ENCODE data around the gene ARHGAP31. TPM values are rescaled to one million over a fixed set of nuclear protein-coding genes. Genes with fewer than 3 reads are reported as not detected.

ARHGAP31 gene
- total and polyA plus RNA-seq, 2 of the 8 experiments (the other 6 are each of a cell fraction or from before 2014, with no cell fraction given) = 1.1 to 7.6 TPM

DNA sequence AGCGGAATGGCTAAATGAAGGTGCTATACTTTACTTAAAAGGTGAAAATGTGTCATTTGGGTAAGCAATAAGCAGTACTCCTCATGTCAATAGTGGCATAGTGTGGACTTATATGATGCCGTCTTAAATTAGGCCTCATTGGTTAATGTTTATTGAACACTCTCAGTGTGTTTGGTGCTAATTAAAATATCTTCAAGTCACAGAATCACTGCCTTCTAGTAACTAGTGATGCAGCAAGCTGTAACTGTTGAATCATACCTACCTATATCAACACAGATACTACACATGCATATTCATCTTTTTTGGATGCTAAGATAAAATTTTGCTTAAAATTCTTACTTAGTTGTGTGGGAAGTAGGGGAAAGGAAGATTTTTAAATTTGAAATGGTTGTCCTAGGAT is 30.7 kb downstream of the ARHGAP31 start:
- H3K4ac ChIP-seq (replicated peaks; ENCODE audit: insufficient read length, low read depth, low read length) = no peak overlapping the region
- TF ChIP-seq POU5F1 (IDR thresholded peaks at IDR 0.05; ENCODE audit: low read depth, low read length) (no peak), SIRT6 (IDR thresholded peaks at IDR 0.05; ENCODE audit: low read length) (no peak), TBP (IDR thresholded peaks at IDR 0.05; ENCODE audit: low read depth, low read length) (no peak), TAF7 (optimal IDR thresholded peaks at IDR 0.05; ENCODE audit: borderline replicate concordance, low read depth, low read length) (no peak), RAD21 (IDR thresholded peaks at IDR 0.05 in 1 of 2, conservative IDR thresholded peaks at IDR 0.05 in 1 of 2; ENCODE audit: low read depth in 2 of 2, low read length in 2 of 2) (no peak), TEAD4 (IDR thresholded peaks at IDR 0.05; ENCODE audit: low read depth, low read length) (no peak), KDM5A (IDR thresholded peaks at IDR 0.05; ENCODE audit: low read length) (no peak), BACH1 (IDR thresholded peaks at IDR 0.05; ENCODE audit: low read length) (no peak), SP4 (IDR thresholded peaks at IDR 0.05; ENCODE audit: low read length) (no peak), CHD1 (IDR thresholded peaks at IDR 0.05; ENCODE audit: low read depth, low read length) (no peak), ZNF274 (IDR thresholded peaks at IDR 0.05; ENCODE audit: borderline replicate concordance, extremely low read depth, low read length) (no peak), TCF12 (IDR thresholded peaks at IDR 0.05; ENCODE audit: low read depth, low read length) (no peak), SP2 (IDR thresholded peaks at IDR 0.05; ENCODE audit: low read length) (no peak)
- TF ChIP-seq, protein P1, sequence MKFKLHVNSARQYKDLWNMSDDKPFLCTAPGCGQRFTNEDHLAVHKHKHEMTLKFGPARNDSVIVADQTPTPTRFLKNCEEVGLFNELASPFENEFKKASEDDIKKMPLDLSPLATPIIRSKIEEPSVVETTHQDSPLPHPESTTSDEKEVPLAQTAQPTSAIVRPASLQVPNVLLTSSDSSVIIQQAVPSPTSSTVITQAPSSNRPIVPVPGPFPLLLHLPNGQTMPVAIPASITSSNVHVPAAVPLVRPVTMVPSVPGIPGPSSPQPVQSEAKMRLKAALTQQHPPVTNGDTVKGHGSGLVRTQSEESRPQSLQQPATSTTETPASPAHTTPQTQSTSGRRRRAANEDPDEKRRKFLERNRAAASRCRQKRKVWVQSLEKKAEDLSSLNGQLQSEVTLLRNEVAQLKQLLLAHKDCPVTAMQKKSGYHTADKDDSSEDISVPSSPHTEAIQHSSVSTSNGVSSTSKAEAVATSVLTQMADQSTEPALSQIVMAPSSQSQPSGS (IDR thresholded peaks at IDR 0.05; ENCODE audit: low read length) = no peak

More for the DNA sequence above, 30.7 kb downstream of the ARHGAP31 start:
- no peaks in the 10 kb centered on the region for H3K27me3 ChIP-seq (replicated peaks in 1 of 4; ENCODE audit: control insufficient read depth in 3 of 4, extremely low read depth in 1 of 4, insufficient read depth in 3 of 4, low read length in 3 of 4)
- no peaks in the 10 kb centered on the region for H3K9me3 ChIP-seq (ENCODE audit: insufficient read depth in 2 of 2, low read depth in 1 of 2, low read length in 1 of 2)
- FAIRE-seq (no peak), DNase-seq (ENCODE audit: low read depth in 1 of 2, low spot score in 2 of 2) (no peak)
- H2BK15ac ChIP-seq (ENCODE audit: low read length) = no peak overlapping the region
- H3K79me2 ChIP-seq (ENCODE audit: control insufficient read depth in 1 of 2, insufficient read depth in 2 of 2, low read length in 2 of 2) = no peaks in the 10 kb centered on the region
- no peak overlapping the region for H3K9ac ChIP-seq (replicated peaks in 1 of 4; ENCODE audit: extremely low read depth in 1 of 4, low read depth in 3 of 4, low read length in 3 of 4)
- no peak overlapping the region for H3K4me3 ChIP-seq (ENCODE audit: extremely low read depth in 1 of 4, insufficient read depth in 2 of 4, low read depth in 3 of 4, low read length in 4 of 4)
- H3K4me2 ChIP-seq (ENCODE audit: insufficient read depth in 1 of 2, low read depth in 2 of 2, low read length in 2 of 2) = no peak overlapping the region
- POLR2A ChIA-PET (ENCODE audit: partially characterized antibody) = interaction anchor here (2.7 kb wide), 1 partner anchor 25 kb away, joined by 12 read pairs; no protein-coding TSS in a partner anchor
- CTCF ChIA-PET (ENCODE audit: partially characterized antibody) = interaction anchor here (0.6 to 2.8 kb wide), 5 partner anchors 9 to 75 kb away, joined by 3 to 16 read pairs (median 4); no protein-coding TSS in a partner anchor
- no peak overlapping the region for H2AFZ ChIP-seq (ENCODE audit: low read length)
- no peak overlapping the region for H4K5ac ChIP-seq (ENCODE audit: insufficient read length, low read depth, low read length)
- no peaks in the 10 kb centered on the region for H3K79me1 ChIP-seq (ENCODE audit: low read depth, low read length)
- no peak overlapping the region for H2BK5ac ChIP-seq (ENCODE audit: low read depth, low read length)
- no peak overlapping the region for H4K8ac ChIP-seq (ENCODE audit: extremely low read depth, insufficient read depth, low read length)
- 87% methylated on average over 2 of the region's 2 CpGs; no CpG with 5 or more reads in 1 of the 2 experiments for WGBS, 2 experiments (ENCODE audit: extremely low coverage in 1 of 2, insufficient coverage in 1 of 2, insufficient read length in 1 of 2, insufficient replicate concordance in 2 of 2, low coverage in 1 of 2, low lambda C conversion rate in 2 of 2, missing lambda C conversion rate in 1 of 2)
- H3K27ac ChIP-seq (ENCODE audit: low read depth, low read length) = no peak overlapping the region
- no peak overlapping the region for H2AK5ac ChIP-seq (ENCODE audit: low read depth, low read length)
- no peak overlapping the region for H4K91ac ChIP-seq (replicated peaks; ENCODE audit: insufficient read length, low read length)
- H3K4me1 ChIP-seq (replicated peaks in 1 of 4; ENCODE audit: control insufficient read depth in 3 of 4, insufficient read depth in 4 of 4, low read length in 3 of 4) = peaks cover 1 to 12% (median 8%) of the 10 kb centered on the region in 4 experiments; a peak in 5 of 7 replicates
- no peak overlapping the region for H3K18ac ChIP-seq (ENCODE audit: extremely low read depth, low read length)
- H3K23ac ChIP-seq (ENCODE audit: insufficient read length) = no peak overlapping the region
- H2BK120ac ChIP-seq (replicated peaks; ENCODE audit: low read depth, low read length) = no peak overlapping the region
- peaks cover 8% of the 10 kb centered on the region; the same call in 1 of the 2 replicates for H3K23me2 ChIP-seq (ENCODE audit: low read depth, low read length)
- no peaks in the 10 kb centered on the region for H3K36me3 ChIP-seq (ENCODE audit: control insufficient read depth in 2 of 4, insufficient read depth in 4 of 4, low read length in 3 of 4)
- no peak overlapping the region for H2BK20ac ChIP-seq (ENCODE audit: low read length)
- H4K20me1 ChIP-seq (replicated peaks in 1 of 2; ENCODE audit: control insufficient read depth in 1 of 2, insufficient read depth in 2 of 2, low read length in 2 of 2) = no peaks in the 10 kb centered on the region
- no peak overlapping the region for H2BK12ac ChIP-seq (ENCODE audit: low read depth, low read length)
- no peak overlapping the region for H3K56ac ChIP-seq (replicated peaks; ENCODE audit: insufficient read length, low read depth, low read length)
- H3K14ac ChIP-seq (ENCODE audit: insufficient read length) = no peak overlapping the region

Measured in H1 (cell line).